ENCODE data around the gene RAB23.

RAB23 gene

DNA sequence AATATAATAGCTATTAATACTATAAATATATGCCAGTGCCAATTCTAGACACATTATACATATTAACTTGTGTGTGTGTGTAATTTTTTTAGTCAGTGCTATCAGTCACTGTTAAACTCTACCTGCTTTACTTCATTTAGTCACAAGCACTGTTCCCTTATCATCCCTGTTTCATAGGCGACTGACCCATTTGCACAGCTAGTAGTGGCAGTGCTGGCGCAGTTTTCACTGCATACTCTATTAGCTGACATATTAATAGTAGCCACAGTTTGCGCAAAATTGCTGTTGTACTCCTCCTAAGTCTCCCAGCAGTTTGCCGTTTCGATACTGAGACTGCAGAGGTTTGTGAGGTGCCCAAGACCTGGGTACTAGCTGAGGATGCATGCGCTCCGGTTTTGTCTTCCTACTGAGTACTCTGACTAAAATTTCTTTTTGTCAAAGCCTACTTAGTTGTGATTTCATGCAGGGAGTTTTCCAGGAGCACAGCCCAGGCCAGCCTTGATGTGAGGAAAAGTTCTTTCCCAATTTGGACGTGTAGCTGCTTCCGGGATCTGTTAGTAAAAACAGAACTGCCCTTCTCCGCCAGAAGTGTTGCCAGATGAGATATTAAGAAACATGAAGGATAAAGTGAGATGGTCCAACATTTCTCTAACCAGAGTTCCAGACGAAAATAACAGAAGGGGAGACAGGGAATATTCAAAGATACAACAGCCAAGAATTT is 44.4 kb downstream of the RAB23 start:
- no peak for DNase-seq

DNA sequence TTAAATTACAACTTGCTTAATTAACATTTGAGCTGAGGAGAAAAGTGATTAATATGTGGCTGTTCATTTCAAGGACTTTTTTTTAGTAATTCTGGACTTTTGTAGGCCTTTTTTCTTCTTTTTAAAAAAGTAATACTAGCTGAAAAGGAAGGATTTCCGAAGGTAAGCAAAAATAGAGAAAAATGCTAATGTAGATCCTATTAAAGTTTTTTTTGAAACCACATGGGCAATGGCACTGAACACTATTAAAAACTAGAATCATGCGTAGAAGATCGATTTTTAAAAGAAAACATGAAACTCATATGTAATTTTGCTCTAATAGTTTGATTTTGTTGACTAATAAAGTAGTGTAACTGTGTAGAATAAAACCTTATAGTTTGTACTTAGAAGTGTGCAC is 47.6 kb downstream of the RAB23 start:
- DNase-seq, result no peak

DNA sequence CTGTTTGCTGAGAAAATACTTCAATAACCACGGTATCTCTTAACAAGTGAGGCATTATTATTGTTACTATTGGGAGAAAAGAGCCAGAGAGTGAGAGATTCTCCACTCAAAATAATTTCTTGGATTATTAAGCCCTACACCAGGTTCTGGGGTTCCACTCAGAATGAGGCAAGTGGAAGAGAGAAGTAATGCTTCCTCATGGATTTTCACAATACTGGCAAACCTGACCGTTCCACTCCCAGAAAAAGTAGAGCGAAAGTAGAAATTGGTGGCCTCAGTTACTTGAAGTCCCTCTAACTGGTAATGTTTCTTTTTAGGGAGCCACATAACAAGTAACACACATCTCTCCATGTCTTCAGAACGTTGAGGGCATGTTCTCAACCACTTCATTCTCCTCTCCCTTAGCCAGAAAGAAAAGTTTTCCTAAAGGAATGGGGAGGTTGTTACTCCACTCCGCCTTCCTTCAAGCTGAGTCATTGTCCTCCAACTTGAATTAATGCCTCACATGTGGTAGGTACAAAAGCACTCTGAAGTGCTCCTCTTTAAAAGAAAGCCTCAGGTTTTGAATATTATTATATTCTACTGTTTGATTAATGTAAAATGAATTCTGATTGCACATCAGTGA is 48.1 kb downstream of the RAB23 start:
- no peak for DNase-seq

DNA sequence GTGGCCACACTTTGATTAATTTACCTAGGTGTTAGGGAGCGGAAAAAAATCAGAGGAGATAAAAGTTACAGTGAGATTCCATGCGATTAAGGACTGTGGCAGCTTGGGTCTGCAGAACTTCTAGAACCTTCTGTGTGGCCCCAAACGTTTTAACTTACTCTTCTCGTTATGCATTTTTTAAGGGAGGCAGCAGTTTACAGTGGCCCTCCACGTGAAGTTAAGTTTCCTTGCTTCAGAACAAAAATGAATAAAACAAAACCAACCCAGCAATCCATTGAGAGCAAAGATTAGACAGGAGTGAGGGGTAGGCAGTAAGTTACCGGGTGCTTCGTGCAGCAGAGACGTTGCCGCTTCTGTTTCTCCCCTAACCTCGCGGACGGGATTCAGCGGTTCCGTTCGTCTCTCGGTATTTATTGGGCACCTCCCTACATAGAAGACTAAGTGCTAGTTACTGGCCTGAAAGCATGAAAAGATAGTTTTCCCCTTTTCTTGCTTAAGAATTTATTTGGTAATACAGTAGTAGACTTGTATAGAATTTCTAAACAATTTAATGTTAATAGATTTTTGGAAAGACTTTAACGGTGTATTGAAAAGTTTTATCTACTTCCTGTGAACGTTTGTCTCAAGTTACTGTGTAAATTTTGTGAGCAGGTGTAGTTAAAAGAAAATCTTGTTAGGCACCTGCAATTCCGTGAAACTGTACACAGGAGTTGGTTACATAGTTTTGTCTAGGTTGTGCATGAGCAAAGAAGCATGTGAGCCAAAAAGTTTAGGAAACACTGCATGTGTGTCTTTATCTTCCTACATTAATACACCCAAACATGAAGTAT is 48.8 kb downstream of the RAB23 start:
- DNase-seq, result peak in 1 of 4 experiments; percentile 1

DNA sequence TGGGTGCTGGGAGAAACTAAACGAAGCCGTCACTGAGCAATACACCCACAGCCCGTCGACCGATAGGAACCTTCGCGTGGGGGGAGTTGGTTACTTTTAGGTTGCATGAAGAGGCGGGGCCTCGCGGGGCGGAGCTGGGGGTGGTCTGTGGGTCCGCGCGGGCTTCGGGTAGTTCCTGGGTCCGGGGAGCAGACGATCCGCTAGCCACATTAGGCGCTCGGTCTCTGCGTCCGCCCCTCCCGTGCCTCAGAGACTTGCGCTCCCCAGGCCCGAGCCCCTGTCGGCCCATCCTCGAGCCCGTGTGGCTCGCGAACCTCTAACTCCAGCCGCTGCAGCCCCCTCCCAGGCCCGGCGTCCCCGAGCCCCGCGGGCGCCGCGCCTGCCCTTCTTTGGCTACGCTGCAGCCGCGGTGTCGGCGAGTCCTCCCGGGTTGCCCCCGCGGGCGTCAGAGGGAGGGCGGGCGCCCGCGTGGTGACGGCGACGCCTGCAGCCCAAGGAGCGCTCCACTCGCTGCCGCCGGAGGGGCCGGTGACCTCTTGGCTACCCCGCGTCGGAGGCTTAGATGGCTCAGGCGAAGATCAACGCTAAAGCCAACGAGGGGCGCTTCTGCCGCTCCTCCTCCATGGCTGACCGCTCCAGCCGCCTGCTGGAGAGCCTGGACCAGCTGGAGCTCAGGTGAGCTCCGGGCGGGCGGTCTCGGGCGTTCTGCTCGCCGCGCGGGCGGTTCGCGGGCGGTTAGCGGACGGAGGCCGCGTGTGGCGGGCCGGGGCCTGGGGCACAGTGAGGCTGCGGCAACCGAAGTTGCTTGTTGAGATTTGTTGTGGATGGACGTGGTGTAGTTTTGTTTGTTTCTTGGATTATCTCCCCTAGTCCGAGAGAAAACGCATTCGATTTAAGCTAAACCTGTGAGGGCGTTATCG is 49.7 kb downstream of the RAB23 start, which contains the start of gene BAG2:
TSS of gene BAG2 (plus strand) at position 191 of the 920 bp plus-strand sequence. CDS start at position 563, 372 bp downstream.
- DNase-seq, result peak; percentile 67 to 81 (median 73)

DNA sequence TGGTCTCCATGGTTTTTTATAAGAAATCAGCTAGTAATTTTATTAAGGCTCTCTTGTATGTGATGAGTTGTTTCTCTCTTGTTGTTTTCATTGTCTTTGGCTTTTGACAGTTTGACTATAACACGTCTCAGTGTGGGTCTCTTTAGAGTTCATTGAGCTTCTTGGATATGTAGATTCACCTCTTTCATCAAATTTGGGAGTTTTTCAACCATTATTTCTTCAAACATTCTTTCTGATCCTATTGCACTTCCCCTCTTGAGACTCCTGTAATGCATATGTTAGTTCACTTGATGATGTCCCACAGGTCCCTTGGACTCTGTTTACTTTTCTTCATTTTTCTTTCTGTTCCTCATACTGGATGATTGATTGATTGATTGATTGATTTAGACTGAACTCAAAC is 57.0 kb downstream of the RAB23 start:
- DNase-seq, result no peak

DNA sequence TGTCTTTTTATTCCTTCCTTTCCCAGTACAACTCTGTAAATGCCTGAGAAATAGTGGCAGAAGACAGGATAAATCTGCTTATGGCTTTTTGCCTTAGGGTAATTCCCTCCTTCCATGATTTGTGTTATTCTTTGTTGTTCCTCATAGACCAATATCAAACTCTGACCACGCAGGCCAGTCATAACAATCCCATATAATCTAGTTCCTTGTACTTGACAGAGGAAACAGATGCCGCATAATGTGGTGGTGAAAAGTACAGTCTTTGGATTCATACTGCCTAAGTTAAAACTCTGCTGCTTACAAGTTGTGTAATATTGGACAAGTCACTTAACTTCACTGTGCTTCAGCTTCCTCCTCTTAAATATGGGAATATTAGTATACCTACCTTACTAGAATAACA is 58.2 kb downstream of the RAB23 start:
- DNase-seq, result no peak

DNA sequence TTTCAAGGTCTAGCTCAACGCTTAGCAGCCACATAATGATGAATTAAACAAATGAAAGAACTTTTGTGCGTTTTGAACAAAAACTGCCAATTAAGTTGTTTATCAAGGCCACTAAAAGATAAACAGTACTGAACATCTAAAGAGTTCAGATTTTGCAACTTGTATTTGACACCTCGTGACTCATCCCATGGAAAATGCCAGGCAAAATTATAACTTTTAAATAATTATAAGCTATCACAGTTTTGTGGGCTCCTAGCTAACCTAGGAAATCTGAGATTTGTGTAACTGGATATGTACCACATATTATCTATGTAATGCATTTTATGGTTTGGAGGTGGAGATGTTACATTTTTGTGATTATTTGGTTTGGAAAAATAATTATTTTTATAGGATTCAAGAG is 59.6 kb downstream of the RAB23 start:
- no peak for DNase-seq

DNA sequence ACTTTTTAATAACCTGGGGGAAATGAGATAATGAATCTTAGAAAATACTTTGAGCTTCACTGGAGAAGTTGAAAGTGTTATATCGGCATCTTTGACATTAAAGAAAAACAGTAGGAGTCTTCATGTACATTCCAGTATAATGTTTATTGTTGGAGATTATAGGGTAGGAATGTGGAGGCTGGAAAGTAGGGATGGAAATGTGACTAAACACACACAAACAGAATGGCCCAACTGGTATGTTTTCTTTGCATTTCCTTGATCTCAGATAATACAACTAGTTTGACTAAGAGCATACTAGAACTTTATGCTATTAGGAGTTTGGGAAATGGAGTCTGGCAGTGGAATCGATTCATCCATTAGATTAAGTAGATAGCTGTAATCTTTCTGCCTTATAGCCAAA is 60.1 kb downstream of the RAB23 start:
- no peak for DNase-seq

DNA sequence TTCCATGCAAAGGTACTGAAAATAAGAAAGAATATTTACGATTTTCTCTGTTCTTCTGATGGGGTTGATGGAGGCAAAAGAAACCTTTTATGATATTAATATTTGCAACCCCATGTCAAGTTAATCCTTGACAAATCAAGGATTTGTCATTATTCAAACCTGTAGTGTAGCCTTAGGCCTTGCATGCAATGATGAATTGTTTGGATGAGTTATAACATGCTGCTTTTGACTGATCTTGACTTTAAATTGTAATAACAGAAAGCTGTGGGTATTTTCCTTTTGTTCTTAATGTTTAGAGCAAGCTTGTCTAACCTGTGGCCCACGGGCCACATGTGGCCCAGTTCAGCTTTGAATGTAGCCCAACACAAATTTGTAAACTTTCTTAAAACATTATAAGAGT is 63.0 kb downstream of the RAB23 start:
- no peak for DNase-seq

DNA sequence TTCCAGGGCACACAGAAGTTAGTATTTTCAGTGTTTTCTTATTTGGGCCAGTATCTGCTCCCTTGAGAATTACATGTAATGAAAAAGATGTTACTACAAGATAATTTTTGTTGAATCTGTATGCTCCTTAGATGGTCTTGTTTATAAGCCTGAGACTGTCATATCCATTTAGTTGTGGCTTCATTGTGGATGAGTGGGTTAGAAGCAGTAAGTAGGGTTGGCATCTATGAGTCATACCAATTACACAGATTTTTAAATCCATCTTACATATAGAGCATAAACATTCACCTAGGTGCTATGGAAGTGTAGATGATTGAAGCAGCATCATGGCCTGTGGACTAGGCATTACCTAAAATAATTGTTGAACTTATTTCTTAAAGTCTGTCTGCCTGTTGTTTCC is 63.4 kb downstream of the RAB23 start:
- no peak for DNase-seq

DNA sequence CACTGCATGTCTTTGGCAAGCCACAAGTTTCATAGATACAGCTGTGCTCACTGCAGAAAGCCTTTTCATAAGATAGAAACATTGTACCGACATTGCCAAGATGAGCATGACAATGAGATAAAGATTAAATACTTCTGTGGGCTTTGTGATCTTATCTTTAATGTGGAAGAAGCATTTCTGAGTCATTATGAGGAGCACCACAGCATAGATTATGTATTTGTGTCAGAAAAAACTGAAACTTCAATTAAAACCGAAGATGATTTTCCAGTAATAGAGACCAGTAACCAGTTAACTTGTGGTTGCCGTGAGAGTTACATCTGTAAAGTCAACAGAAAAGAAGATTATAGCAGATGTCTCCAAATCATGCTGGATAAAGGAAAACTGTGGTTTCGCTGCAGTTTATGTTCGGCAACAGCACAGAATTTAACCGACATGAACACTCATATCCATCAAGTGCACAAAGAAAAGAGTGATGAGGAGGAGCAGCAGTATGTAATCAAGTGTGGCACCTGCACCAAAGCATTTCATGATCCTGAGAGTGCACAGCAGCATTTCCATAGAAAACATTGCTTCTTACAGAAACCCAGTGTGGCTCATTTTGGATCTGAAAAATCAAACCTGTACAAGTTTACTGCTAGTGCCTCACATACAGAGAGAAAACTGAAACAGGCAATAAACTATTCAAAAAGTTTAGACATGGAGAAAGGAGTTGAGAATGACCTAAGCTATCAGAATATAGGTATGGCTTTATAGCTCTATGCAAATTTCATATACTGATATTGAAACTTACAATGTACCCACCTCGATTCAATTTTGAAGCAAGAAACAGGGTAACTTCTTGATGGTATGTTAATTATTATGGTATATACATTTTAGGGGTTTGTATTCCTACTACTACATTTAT is 73.9 kb downstream of the RAB23 start:
- no peak for DNase-seq

DNA sequence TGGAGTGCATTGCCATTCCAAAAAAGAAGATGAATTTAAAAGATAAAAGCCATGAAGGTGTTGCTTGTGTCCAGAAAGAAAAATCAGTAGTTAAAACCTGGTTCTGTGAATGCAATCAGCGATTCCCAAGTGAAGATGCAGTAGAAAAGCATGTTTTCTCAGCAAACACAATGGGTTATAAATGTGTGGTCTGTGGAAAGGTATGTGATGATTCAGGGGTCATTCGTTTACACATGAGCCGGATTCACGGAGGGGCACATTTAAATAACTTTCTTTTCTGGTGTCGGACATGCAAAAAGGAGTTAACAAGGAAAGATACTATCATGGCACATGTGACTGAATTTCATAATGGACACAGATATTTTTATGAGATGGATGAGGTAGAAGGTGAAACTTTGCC is 74.7 kb downstream of the RAB23 start:
- no peak for DNase-seq

DNA sequence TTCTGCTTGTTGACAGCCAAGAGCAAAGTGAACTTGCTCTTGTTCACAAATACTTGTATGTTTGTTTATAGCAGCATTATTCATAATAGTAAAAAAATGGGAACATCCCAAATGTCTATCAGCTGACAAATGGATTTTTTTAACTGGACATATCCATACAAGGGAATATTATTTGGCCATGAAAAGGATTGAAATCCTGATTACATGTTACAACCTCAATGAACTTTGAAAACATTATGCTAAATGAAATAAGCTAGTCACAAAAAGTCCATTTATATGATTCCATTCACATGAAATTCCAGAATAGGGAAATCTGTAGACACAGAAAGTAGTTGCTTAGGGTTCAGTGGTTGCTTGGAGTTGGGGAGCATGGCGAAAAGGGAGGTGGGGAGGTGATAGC is 78.4 kb downstream of the RAB23 start:
- DNase-seq, result no peak

DNA sequence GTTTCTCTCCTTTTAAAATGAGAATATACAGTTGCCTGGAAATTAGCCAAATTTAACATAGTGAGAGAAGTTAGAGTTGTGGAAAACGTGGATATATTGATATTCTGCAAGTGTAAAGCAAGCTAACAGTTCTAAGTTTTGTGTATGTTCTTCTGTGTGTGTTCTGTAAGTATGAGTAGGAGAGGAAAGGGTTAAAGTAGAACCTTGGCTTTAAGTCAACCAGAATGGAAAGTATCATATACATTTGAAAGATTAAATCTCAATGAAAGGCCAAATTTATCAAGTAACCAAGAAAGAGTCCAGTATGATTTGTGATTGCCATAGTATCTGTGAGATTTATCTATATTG is 80.0 kb downstream of the RAB23 start:
- DNase-seq, result no peak

DNA sequence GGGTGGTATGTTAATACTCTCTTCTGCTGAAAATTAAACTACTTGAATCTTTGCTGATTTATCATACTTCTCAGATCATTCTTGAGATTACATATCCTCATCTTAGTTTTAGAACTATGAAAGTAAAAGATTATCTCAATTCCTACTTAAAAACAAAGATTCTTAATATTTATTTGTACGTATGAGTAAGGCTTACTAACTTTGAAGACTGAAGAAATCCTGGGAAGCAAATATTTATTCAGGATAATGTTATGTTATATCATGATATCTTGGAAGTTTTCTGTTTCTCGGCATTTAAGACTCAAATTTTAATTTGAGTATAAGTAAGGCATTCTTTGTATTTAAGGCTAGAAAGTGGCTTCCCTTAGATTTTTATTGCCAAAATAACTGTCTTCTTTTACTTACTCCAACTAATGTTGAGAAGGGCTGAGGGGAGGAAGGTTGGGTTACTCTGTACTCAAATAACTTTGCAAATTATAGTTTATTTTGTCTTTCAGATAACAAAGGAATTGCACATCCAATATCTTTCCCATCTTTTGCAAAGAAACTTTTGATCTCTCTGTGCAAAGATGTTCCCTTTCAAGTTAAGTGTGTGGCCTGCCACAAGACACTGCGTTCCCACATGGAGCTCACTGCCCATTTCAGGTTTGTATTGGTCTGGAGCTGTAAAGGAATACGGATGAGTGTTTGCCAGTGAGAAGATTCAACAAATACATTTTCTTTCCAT is 80.5 kb downstream of the RAB23 start:
- no peak for DNase-seq

DNA sequence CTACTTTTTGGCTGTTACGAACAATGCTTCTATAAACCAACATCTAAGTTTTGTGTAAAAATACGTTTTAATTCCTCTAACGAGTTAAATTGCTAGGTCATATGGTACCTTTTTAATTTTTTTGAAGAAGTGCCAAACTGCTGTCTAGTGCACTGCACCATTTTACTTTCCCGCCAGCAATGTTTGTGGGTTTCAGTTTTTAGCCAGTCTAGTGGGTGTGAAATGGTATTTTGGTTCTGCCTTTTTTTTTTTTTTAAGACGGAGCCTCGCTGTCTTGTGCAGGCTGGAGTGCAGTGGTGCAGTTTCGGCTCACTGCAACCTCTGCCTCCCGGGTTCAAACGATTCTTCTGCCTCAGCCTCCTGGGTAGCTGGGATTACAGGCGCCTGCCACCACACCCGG is 84.1 kb downstream of the RAB23 start:
- DNase-seq, result no peak

DNA sequence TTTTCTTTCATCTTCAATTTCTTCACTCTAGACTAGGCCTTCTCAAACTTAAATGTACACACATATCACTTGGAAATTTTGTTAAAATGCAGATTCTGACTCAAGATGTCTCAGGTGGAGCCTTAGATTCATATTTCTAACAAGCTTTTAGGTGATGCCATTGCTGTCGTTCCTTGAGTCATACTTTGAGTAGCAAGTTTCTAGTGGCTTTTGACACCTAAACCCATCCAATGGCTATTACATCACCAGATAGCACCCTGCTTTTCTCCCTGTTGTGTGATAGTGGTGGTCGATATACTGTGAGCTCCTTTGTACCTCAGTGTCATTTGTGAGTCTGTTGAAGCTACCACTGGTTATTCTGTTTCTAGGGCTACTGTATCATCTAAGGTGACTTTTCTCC is 84.8 kb downstream of the RAB23 start:
- no peak for DNase-seq

Data from activated CD4-positive, CD25-positive, alpha-beta regulatory T cell (primary cell).